Natural killer cell (primary cell): Measurements from ENCODE around the gene CPEB4. TPM values are rescaled to one million over a fixed set of nuclear protein-coding genes. Genes with fewer than 3 reads are reported as not detected.

ENCODE experiments used
- ATAC-seq, 3 donors: fragments of 150-1000 bp in 2 of 3; fragments of 200-7000 bp in 1 of 3; cut with Tn5 transposase; 1 replicate in 1 of 3; 2 replicates in 2 of 3; pipeline ENCODE4 v1.10.0; 2021; ENCODE audit warnings: mild to moderate bottlenecking in 2 of 3, moderate library complexity in 2 of 3
- DNase-seq, 2 donors: peaks; one replicate each; pipeline versions ENCODE4 v3.0.0 to v3.0.0-alpha.2; 2013 to 2021; ENCODE audit warnings: mixed read lengths in 1 of 2
- H3K27ac ChIP-seq: one replicate; pipeline ENCODE4 v1.5.1; 2013; ENCODE audit warnings: mild to moderate bottlenecking, low read length
- H3K27me3 ChIP-seq: one replicate; pipeline ENCODE4 v1.6.1; 2013; ENCODE audit warnings: low read length; ENCODE audit not compliant: control insufficient read depth, insufficient read depth
- H3K36me3 ChIP-seq: one replicate; pipeline ENCODE4 v1.6.1; 2013; ENCODE audit warnings: low read length; ENCODE audit not compliant: control insufficient read depth, insufficient read depth
- H3K4me1 ChIP-seq: one replicate; pipeline ENCODE4 v1.6.1; 2013; ENCODE audit warnings: low read length; ENCODE audit not compliant: control insufficient read depth, insufficient read depth
- H3K4me3 ChIP-seq: one replicate; pipeline ENCODE4 v1.5.1; 2013; ENCODE audit warnings: low read length
- H3K9me3 ChIP-seq: one replicate; pipeline ENCODE4 v1.6.1; 2013; ENCODE audit warnings: low read length; ENCODE audit not compliant: control insufficient read depth, insufficient read depth
- H3K27ac Mint-ChIP-seq, 2 donors: one replicate each; pipeline ENCODE4 v1.8.0; 2022; ENCODE audit warnings: mild to moderate bottlenecking in 2 of 2, mixed read lengths in 2 of 2, moderate library complexity in 1 of 2
- H3K27me3 Mint-ChIP-seq, 2 donors: one replicate each; pipeline ENCODE4 v1.8.0; 2022; ENCODE audit warnings: low read depth in 2 of 2, mixed read lengths in 2 of 2
- H3K36me3 Mint-ChIP-seq: one replicate; pipeline ENCODE4 v1.8.0; 2022; ENCODE audit warnings: mixed read lengths
- H3K4me1 Mint-ChIP-seq, 2 donors: one replicate each; pipeline ENCODE4 v1.8.0; 2022; ENCODE audit warnings: mixed read lengths in 2 of 2
- H3K4me3 Mint-ChIP-seq: one replicate; pipeline ENCODE4 v1.8.0; 2022; ENCODE audit warnings: mild to moderate bottlenecking, moderate library complexity, mixed read lengths
- H3K9me3 Mint-ChIP-seq, 2 donors: one replicate each; pipeline ENCODE4 v1.8.0; 2022; ENCODE audit warnings: mixed read lengths in 2 of 2
- WGBS: methylation state at CpG from one replicate; pipeline ENCODE4 v1.1.7; 2013; ENCODE audit warnings: missing lambda C conversion rate; ENCODE audit not compliant: insufficient coverage; 5-methylcytosine and 5-hydroxymethylcytosine counted together
- intact Hi-C: fragments of 100-400 bp; cut with micrococcal nuclease; formaldehyde crosslinking; loops from one replicate; pipeline ENCODE4 v1.14.2; 2022
- total RNA-seq, 4 donors: library from RNA; stranded (reverse); fragments of 120-200 nt in 1 of 4; gene quantifications; one replicate each; pipeline versions ENCODE4 v1.2.3 to v1.2.4, GENCODE V29; 2013 to 2022
- TF ChIP-seq, protein P1 (sequence below): fragments of 200-600 bp; IDR thresholded peaks from one replicate; pipeline ENCODE4 v1.8.0; 2022; ENCODE audit warnings: antibody characterized with exemption

The CPEB4 gene
- total RNA-seq, 3 donors from 2014 or later (not counting 1 experiment from before 2014, with no cell fraction given) = 44.4 to 60.4 (median 55.1) TPM

GRCh38 chr5:173841710-173842109, 46.4 kb upstream of the CPEB4 start:
- Mint-ChIP-seq H3K4me3 (no peak overlapping the region), H3K9me3 (no peaks in the 10 kb centered on the region), H3K4me1 (no peaks in the 10 kb centered on the region), H3K36me3 (no peaks in the 10 kb centered on the region), H3K27me3 (no peaks in the 10 kb centered on the region), H3K27ac (no peak overlapping the region)
- Histone ChIP-seq H3K27ac (no peak overlapping the region), H3K27me3 (no peaks in the 10 kb centered on the region), H3K4me3 (no peak overlapping the region), H3K9me3 (no peaks in the 10 kb centered on the region), H3K4me1 (no peaks in the 10 kb centered on the region), H3K36me3 (no peaks in the 10 kb centered on the region)
- DNase-seq = no peak
- intact Hi-C loops = no loop called here
- WGBS = 93% methylated on average over 3 of the region's 3 CpGs
- no peak for ATAC-seq
- TF ChIP-seq, protein P1, sequence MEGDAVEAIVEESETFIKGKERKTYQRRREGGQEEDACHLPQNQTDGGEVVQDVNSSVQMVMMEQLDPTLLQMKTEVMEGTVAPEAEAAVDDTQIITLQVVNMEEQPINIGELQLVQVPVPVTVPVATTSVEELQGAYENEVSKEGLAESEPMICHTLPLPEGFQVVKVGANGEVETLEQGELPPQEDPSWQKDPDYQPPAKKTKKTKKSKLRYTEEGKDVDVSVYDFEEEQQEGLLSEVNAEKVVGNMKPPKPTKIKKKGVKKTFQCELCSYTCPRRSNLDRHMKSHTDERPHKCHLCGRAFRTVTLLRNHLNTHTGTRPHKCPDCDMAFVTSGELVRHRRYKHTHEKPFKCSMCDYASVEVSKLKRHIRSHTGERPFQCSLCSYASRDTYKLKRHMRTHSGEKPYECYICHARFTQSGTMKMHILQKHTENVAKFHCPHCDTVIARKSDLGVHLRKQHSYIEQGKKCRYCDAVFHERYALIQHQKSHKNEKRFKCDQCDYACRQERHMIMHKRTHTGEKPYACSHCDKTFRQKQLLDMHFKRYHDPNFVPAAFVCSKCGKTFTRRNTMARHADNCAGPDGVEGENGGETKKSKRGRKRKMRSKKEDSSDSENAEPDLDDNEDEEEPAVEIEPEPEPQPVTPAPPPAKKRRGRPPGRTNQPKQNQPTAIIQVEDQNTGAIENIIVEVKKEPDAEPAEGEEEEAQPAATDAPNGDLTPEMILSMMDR = no peak

DNA sequence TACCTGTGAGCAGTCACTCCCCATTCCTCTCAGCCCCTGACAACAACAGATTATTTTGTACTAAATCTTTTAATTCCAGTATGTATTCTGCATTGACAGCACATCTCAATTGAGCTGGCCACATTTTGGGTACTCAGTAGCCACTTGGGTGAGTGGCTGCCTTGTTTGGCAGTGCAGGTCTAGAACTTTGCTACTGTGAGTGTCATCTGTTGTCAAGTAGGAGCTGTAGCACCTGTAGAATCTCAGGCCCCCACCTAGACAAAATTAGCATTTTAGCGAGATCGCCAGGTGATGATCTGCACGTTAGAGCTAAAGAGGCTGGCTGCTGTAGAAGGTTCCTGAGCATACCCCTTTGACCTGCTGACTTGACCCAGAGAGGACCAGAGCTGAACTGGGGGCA, 44.4 kb upstream of the CPEB4 start:
- H3K9me3 ChIP-seq = no peaks in the 10 kb centered on the region
- no peaks in the 10 kb centered on the region for H3K4me1 Mint-ChIP-seq
- TF ChIP-seq, protein P1 = no peak
- DNase-seq (no peak), ATAC-seq (no peak)
- H3K4me3 Mint-ChIP-seq = no peak overlapping the region
- H3K4me1 ChIP-seq = no peaks in the 10 kb centered on the region
- no peaks in the 10 kb centered on the region for H3K36me3 Mint-ChIP-seq
- no peaks in the 10 kb centered on the region for H3K27me3 Mint-ChIP-seq
- intact Hi-C loops = no loop called here
- H3K4me3 ChIP-seq = no peak overlapping the region
- H3K36me3 ChIP-seq = no peaks in the 10 kb centered on the region
- no peaks in the 10 kb centered on the region for H3K9me3 Mint-ChIP-seq
- WGBS = 65% methylated on average over 3 of the region's 3 CpGs
- no peak overlapping the region for H3K27ac ChIP-seq
- no peak overlapping the region for H3K27ac Mint-ChIP-seq
- no peaks in the 10 kb centered on the region for H3K27me3 ChIP-seq

GRCh38 chr5:173845321-173845720, 42.8 kb upstream of the CPEB4 start:
- H3K4me3 Mint-ChIP-seq = no peak overlapping the region
- TF ChIP-seq, protein P1 = no peak
- no peaks in the 10 kb centered on the region for H3K4me1 ChIP-seq
- no peaks in the 10 kb centered on the region for H3K4me1 Mint-ChIP-seq
- 86% methylated on average over 6 of the region's 6 CpGs for WGBS
- H3K36me3 ChIP-seq = no peaks in the 10 kb centered on the region
- H3K27ac ChIP-seq = no peak overlapping the region
- H3K27me3 ChIP-seq = no peaks in the 10 kb centered on the region
- intact Hi-C loops = no loop called here
- no peak overlapping the region for H3K4me3 ChIP-seq
- ATAC-seq = no peak
- DNase-seq = no peak
- H3K9me3 Mint-ChIP-seq = no peaks in the 10 kb centered on the region
- H3K27ac Mint-ChIP-seq = no peak overlapping the region
- H3K27me3 Mint-ChIP-seq = peaks cover 0 to 5% of the 10 kb centered on the region in 2 donors
- H3K9me3 ChIP-seq = no peaks in the 10 kb centered on the region
- H3K36me3 Mint-ChIP-seq = no peaks in the 10 kb centered on the region

DNA sequence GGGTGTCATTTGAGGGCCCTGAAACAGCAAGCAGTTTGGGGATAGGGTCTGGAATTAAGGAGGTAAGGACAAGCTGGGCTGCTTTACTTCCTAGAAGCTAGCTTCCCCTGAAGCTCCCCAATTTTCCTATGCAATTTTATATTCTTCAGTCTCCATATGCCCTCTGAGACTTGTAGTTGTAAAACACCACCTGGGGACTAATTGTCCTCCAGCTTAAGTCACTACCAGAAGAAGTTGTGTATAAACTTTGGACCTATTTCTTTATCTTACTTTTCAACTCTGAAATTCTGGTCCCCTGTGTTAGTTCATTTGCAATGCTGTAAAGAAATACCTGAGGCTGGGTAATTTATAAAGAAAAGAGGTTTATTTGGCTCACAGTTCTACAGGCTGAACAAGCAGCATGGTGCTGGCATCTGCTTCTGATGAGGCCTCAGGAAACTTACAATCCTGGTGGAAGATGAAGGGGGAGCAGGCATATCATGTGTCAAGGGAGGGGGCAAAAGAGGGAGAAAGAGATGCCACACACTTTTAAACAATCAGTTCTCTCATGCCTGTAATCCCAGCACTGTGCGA, 41.1 kb upstream of the CPEB4 start:
- no peaks in the 10 kb centered on the region for H3K4me1 Mint-ChIP-seq
- TF ChIP-seq, protein P1 = no peak
- Histone ChIP-seq H3K36me3 (no peaks in the 10 kb centered on the region), H3K27ac (no peak overlapping the region), H3K4me1 (no peaks in the 10 kb centered on the region), H3K4me3 (no peak overlapping the region), H3K9me3 (no peaks in the 10 kb centered on the region), H3K27me3 (no peaks in the 10 kb centered on the region)
- H3K27ac Mint-ChIP-seq = no peak overlapping the region
- H3K9me3 Mint-ChIP-seq = no peaks in the 10 kb centered on the region
- H3K36me3 Mint-ChIP-seq = no peaks in the 10 kb centered on the region
- DNase-seq (no peak), ATAC-seq (no peak)
- WGBS = 100% methylated on average over 1 of the region's 1 CpG
- H3K4me3 Mint-ChIP-seq = no peak overlapping the region
- peaks cover 7 to 21% of the 10 kb centered on the region in 2 donors for H3K27me3 Mint-ChIP-seq
- intact Hi-C loops = no loop called here
